IPS-NIHi7 (cell line): ENCODE data around the gene PLXDC1.
"Not testable (repeated sequence)": the region's sequence is repeated elsewhere in the genome, so short reads cannot be mapped to it uniquely, and the experiment has no call there.

Experiments used
- DNase-seq: peaks from one replicate; pipeline ENCODE4 v3.0.0; 2012; ENCODE audit warnings: mixed read lengths; ENCODE audit errors: extremely low spot score

The PLXDC1 gene

DNA sequence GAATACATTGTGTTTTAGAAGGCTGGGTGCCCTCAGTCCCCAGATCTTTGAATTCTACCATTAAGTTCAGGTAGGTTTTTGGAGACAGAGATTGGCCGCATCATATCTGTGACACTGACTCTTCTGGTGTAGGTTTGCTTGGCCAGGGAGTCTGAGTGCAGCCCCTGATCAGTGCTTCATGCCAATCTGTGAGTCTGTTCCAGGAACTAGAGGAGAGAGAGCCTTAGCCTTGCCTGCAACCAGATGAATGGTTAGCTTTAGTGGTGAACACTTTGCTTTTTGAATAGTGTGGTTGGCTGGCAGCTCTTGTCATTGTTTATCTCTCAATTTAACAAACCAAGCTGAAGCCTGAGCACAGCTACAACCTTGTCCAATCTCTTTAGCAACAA is 87.8 kb downstream of the PLXDC1 start:
- DNase-seq = no peak

DNA sequence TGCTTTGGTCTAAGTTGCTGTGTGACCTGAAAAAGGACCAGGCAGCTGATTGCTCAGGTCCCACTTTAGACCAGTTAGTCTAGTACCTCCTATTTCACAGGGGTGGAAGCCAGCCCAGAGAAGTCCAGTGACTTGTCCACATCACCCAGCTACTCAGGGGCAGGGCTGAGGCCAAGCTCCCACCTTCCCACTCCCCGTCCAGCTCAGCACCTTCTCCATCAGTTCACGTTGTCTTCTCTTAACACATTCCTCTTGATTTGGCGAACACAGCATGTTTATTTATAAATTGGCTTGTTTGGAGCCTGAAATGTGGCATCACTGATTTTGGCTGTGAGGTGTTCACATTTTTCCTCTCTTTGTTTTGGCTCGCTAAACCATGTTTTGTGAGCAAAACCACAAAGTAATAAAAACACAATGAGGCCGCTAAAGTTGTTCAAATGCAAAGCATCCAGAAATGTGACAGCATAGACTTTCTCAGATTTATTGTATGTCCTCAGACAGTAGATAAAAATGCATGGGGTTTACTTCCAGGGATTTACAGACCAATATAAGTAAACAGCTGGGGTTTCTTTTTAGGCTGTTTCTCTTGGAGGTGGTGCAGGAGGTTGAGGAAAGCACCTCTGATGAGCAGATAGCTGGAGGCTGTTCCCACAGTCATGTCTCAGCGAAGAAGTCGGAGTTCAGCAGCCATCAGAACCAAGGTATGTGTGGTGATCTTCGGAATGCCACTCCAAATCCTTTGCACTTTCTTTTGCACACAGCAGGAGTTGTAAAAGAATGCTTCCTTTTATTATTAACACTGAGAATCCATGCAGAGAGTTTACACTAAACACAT is 88.4 kb downstream of the PLXDC1 start:
- DNase-seq = no peak

DNA sequence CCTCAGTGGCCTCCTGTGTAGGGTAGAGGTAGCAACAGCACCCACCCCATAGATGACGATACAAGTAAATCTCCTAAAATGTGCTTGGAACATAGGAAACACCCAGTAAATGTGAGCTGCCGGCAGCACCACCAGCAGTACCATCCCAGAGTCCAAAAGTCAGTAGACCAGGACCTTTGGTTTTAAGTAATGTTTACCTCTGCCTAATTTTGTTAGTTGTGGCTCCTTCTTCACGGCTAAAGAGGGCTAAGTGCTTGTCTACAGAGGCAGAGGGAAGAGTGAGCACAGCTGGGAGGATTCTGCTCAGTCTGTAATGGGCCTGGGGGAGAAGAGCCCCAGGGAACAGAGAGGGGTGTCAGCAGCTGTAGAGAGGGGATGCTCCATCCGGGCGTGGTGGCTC is 92.9 kb downstream of the PLXDC1 start:
- no peak for DNase-seq

DNA sequence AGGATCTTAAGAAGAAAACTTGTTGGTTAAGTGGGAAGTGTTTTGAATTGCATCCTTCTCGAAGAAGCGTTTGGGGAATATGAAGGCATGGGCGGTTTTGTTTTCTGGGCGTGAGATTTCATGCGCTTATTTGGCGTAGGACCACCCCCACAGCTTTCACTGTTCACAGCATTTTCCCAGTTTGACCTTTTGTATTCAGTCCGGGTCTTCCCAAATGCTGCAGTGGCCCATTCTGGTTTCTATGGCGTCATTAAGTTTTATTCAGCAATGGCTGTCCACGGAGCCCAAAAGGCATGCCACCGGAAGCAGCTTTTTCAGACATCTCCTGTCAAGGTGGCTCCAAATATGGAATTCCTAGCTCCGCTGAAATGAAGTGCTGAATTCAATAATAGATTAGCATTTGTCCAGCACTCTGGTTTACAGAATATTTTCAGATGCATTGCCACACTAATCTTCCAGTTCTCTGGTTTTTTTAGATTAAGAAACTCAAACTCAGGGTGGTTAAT is 93.7 kb downstream of the PLXDC1 start:
- no peak for DNase-seq

DNA sequence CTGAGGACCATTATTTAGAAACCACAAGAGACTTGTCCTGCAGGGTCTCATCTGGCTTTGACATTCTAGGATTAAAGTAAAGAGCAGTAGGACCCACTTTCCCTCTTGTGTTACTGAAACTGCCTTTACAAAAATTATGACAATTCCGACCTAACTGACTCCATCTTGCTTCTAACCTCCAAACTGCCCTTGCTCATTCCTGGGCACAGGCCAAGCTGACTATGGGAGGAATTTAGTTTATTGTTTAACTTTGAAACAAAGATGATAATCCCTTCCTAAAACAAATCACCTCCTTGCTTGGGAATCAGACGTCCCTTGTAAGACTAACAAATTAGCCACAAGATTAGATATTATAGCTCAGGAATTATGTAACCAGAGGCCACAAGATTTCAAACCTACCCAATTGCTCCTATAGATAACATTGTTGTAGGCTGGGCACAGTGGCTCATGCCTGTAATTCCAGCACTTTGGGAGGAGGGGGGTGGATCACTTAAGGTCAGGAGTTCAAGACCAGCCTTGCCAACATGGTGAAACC is 97.3 kb downstream of the PLXDC1 start:
- DNase-seq = no peak

DNA sequence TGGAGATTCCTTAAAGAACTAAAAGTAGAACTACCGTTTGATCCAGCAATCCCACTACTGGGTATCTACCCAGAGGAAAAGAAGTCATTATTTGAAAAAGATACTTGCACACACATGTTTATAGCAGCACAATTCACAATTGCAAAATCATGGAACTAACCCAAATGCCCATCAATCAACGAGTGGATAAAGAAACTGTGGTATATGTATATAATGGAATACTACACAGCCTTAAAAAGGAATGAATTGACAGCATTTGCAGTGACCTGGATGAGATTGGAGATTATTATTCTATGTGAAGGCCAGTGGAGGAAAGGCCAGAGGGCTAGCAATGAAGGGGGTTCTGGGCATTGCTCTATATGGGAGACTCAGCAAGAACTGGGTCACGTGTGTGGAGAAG is 99.0 kb downstream of the PLXDC1 start:
- DNase-seq = not testable (repeated sequence)

DNA sequence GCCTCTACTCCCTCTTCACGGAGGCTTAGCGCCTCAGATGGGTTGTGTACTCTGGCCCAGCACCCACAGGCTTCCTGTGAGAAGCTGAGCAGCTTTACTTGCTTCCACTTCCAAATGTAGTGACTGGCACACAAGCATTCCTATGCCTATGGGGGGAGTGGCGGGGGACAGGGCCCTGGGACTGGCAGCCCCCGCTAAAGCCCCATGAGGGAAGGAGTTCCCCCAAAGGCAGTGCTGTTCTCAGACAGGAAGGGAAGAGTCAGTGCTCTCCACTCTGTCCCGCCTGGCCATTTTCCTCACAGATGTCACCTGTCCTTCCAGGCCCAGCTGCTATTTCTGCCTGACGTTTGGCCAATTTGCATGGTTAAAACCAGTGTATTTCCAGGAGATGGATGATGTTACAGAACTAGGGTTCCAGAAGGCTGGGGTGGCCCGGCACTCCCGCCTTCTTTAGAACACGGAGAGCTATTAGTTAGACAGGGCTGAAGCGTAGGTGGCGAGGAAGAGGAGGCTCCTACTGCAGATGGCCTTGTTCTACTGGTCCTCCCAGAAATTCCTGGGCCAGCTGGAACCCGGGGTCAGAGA is 100.3 kb downstream of the PLXDC1 start:
- DNase-seq = no peak

DNA sequence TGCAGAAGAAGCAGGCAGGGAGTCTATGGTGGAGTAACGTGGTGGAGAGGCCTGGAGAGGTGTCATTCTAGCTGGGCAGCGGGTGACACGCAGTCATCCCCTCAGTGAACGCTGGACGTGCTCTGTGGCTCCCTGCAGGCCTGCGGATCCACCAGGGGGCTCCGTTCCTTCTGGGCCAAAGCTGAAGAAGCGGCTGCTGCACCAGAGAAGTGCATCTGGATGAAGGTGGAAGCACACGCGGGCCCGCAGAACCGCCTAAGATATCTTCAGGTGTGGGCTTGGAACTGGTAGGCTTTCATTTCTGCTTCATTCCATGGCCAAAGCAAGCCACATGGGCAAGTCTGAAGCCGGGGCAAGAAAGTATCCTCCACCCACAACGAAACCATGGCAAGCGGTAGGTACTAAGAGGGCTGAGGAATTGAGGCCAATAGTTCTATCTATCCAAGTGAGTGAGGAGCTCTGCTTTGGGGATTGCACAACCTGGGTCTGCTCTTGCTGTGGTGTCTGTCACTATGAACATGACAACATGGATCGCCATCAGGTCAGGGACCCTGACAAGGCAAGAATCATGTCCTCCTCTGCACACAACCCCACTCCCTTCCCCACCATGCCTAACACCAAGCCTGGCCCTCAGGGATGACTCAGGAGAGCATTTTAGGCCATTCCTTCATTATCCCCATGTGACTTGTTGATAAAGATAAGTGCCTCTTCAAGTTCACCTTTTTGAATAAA is 105.3 kb downstream of the PLXDC1 start:
- DNase-seq = peak; percentile 51

DNA sequence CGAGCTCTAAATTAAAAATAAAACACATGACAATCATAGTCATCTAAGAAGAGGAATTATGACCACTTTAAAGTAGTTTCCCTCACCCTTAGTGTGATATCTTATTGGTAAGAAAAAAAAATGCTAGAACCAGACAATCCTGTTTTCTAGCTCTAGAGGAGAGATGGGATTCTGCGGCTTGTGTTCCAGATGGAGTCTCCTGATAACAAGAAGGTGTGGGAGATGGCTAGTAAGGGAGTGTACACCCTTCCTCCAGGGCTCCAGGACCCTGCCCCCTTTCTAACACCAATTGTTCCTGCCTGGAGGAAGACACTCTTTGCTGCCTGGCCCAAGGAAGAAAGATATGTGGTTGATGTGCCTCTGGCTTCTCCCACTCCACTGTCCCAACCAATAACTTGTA is 115.4 kb downstream of the PLXDC1 start:
- DNase-seq = peak; percentile 22

DNA sequence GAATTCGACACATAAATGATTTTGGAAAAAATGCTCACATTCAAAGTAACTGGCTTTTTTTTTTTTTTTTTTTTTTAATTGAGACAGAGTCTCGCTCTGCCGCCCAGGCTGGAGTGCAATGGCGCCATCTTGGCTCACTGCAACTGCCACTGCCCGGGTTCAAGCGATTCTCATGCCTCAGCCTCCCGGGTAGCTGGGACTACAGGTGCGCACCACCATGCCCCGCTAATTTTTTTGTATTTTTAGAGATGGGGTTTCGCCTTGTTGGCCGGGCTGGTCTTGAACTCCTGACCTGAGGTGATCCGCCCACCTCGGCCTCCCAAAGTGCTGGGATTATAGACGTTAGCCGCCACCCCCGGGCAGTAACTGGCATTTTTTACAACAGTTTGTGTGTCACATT is 115.9 kb downstream of the PLXDC1 start:
- not testable (repeated sequence) for DNase-seq

DNA sequence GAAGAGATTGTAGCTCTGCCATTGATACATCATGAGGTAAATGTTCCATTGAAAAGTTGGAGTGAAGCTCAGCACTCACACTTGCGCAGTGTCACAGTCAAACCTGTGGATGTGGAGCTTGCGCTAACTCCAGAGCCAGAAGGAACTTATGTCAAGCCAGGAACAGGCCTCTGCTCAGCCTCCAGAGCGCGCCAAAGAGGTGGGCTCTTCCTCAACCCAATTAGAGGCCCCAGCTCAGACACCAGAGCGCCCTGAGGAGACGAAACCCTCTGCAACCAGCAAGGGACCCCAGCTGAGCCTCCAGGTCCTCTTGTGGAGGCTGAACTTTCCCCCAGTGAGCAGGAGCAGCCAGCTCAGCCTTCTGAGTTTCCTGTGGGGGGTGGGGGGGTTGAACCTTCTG is 122.7 kb downstream of the PLXDC1 start:
- no peak for DNase-seq

DNA sequence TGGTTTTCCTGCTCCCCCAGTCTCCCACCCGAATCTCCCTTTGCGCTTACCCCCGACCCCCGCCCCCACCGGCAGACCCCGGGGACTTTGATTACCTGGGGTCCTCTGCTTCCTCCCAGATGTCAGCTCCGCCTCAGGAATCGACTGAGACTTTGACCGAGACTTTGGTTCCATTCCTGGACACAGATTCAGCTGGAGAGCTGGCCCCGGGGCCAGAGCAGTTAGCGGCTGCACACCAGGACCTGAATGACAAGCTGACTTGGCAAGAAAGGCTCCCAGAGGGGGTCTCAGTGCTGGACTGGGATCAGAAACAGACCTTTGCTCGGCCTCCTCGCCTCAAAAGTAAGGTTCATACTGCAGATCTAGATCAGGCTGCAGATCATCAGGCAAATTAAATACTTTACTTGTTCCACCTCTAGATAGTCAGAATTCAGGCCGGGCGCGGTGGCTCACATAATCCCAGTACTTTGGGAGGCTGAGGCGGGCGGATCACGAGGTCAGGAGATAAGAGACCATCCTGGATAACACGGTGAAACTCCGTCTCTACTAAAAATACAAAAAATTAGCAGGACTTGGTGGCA is 123.9 kb downstream of the PLXDC1 start:
- DNase-seq = no peak

DNA sequence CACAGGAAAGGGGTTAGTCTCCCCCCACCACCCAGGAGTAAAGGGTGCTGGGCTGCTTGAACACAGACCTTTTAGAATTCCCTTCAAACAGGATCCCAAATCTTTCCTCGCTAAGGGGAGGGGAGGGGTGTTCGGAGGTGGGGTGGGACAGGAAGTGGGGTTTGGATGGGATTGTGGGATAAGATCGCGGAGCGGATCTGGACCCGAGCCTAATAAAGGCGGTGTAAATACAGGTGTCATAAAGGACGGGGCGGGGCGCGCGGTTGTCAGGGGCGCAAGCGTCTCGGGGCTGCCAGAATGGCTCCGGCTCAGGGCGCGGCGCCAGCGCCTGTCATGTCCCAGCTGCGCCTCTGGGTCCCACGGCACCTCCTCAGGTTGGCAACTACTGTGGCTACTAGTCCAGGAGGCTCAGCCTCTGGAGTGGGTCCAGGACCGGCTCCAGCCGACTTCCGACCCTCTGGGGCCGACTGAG is 124.4 kb downstream of the PLXDC1 start:
- DNase-seq = peak; percentile 66

DNA sequence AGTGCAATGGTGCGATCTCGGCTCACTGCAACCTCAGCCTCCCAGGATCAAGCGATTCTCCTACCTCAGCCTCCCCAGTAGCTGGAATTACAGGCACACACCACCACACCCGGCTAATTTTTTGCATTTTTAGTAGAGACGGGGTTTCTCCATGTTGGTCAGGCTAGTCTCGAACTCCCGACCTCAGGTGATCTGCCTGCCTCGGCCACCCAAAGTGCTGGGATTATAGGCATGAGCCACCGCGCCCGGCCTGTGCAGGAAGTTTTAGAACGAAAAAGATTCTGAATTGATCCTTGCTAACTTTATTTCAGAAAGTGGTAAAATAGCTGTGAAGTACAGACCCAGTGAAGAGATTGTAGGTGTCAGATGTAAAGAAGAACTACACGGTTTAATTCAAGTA is 125.1 kb downstream of the PLXDC1 start:
- not testable (repeated sequence) for DNase-seq

DNA sequence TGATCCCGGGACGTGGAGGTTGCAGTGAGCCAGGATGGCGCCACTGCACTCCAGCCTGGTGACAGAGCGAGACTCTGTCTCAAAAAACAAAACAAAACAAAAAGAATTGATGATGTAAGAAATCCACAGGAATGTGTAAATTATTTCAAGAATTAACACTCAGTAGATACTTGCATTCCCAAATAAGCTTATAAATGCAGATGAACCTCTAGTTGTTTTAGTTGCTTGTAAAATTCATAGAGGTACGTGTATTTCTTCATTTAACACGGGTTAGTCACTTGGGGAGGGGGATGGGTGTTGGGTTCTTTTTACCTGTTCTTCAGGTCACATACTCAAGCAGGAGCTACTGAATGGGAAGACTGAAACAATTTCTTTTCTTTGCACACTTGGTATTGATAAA is 128.5 kb downstream of the PLXDC1 start:
- DNase-seq = no peak

DNA sequence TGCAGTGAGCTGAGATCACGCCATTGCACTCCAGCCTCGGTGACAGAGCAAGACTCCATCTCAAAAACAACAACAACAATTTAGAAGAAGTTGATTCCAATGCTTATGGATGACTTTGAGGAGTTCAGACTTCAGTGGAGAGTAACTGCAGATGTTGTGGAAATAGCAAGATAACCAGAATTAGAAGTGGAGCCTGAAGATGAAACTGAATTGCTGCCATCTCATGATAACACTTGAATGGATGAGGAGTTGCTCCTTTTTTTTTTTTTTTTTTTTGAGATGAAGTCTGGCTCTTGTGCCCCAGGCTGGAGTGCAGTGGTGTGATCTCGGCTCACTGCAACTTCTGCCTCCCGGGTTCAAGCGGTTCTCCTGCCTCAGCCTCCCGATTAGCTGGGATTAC is 131.4 kb downstream of the PLXDC1 start:
- not testable (repeated sequence) for DNase-seq

DNA sequence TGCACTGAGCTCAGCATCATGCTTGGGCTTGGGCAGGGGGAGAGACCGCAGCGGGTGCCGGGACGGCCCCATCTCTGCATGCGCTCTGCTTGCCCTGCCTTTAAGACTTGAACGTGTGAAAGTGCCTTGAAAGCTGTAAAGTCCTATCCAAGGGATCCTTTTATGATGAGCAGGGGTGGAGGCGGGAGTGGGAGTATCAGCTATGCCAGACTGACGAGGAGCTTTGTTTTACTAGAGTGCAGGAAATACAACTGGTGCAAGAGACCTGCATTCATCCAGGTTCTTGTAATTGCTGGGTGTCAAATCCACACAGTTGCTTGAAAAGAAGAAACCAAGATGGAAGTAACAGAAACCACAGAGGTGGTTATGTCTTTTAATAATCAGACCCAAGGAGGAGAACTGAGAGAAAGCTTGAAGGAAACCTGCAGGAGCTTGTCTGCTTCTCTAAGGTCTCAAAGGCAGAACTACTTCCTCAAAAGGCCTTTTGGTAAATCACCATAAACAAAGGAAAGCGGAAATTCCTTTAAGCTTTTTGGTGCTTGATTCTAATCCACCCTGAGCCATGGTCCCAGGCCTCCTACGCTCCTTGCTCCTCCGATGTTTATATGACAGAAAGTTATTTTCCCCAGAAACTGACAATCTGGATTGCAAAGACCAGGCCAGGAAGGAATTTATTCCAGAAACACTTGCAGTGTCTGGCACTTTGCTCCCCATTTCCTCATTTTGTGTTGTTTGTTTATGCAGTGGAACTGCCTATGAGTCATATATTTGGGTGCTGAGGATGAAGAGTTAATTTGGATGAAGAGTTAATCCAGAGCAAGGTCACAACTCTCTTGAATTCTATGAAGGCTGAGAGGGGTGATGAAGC is 132.9 kb downstream of the PLXDC1 start:
- no peak for DNase-seq

DNA sequence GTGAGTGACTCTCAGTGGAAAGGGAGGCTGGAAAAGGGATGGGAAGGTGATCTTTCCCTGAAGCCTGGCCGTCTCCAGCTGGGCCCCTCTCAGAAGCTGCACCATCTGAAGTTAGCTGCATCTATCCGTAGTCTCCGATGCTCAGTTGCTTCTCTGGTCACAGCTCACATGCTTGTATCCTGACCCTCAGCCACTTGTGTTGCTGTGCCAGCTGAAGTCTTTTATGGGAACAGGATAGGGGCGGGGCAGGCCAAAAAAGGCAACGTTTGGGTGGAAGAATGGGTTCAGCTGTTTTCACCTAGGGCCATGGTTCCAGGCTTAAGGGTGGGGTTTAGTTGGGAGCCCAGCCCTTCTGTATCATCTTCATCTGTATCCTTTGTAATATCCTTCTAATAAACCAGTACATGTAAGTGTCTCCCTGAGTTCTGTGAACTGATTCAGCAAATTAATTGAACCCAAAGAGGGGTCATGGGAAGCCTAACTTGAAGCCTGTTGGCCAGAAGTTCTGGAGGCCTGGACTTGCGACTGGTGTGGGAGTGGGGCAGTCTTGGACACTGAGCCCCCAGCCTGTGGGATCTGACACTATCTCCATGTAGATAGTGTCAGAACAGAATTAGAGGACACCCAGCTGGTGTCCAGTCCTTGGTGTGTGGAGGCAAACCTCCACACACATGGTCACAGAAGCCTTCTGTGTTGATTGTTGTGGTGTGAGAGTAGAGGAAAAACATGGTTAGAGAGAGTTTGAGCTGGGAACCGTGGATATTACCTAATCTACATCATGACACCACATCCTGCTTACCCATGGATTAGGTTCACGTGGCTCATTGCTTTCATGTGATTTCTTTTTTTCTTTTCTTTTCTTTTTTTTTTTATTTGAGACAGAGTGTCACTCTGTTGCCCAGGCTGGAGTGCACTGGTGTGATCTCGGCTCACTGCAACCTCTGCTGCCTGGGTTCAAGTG is 135.0 kb downstream of the PLXDC1 start:
- no peak for DNase-seq

DNA sequence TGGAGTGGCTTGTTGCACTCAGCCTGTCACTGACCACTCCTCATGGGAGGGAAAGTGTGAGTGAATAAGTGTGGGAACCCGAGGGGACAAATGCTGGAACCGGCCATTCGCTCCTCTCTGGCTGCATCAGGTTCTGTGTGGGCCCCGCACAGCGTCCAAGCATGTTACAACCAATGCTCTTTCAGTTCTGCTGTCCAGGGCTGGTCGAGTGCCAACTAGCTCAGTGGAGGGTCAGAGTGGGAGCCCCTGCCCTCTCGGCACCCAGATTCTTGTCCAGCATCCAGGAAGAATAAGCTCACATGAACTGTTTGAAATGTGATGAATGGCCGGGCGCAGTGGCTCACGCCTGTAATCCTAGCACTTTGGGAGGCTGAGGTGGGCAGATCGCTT is 135.9 kb downstream of the PLXDC1 start:
- no peak for DNase-seq
